HCT116 (cell line): ENCODE results near the gene MRPS23. TPM values are rescaled to one million over a fixed set of nuclear protein-coding genes. Genes with fewer than 3 reads are reported as not detected.

Experiments used
- EZH2phosphoT487 ChIP-seq: fragments of 200-600 bp; IDR thresholded peaks from 2 replicates; pipeline ENCODE4 v1.6.1; 2018; ENCODE audit warnings: antibody characterized with exemption, borderline replicate concordance
- TCF7L2 ChIP-seq: IDR thresholded peaks from 2 replicates; pipeline ENCODE4 v1.7.0; 2011; ENCODE audit warnings: borderline replicate concordance, inconsistent platforms; ENCODE audit not compliant: insufficient read depth, insufficient read length; ENCODE audit errors: extremely low read depth
- ZFX ChIP-seq: fragments of 450-650 bp; IDR thresholded peaks from 2 replicates; pipeline ENCODE4 v1.6.1; 2017
- ZNF274 ChIP-seq: fragments of 200-500 bp; sonication (Bioruptor generic); IDR thresholded peaks from 2 replicates; pipeline ENCODE4 v1.6.1; 2014; ENCODE audit warnings: mild to moderate bottlenecking, low read depth, low read length, inconsistent platforms
- total RNA-seq: library from RNA; stranded (reverse); gene quantifications from one replicate; pipeline ENCODE4 v1.2.1, GENCODE V29; 2021; ENCODE audit not compliant: unreplicated experiment

The MRPS23 gene
- total RNA-seq, 1 experiment from 2014 or later: 109 TPM

DNA sequence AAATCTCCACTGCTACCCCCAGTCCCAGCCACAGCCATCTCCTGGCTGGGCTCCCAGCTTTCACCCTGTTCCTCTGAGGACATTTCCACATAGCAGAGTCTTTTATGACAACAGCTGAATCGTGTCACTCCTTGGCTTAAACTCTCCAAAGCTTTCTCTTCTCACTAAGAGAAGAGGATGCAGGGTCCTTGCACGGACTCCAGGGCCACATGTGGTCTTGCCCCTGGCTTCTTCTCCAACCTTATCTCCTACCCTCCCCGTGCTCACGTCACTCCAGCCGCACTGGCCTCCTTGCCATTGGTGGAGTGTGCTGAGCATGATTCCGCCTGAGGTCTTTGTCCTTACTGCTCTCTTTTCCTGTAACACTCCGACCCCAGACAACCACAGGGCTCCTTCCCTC is 64.8 kb downstream of the MRPS23 start (continued):
- no peak for TF ChIP-seq TCF7L2
- no peak for TF ChIP-seq ZNF274
- TF ChIP-seq ZFX: no peak
- TF ChIP-seq EZH2phosphoT487: no peak

Other genes starting within 250 kb of the MRPS23 start
- not detected for gene CCDC182, start 104.7 kb downstream of the MRPS23 start, total RNA-seq
- 60.2 TPM for gene CUEDC1, start 105.4 kb upstream of the MRPS23 start, total RNA-seq
- 70.2 TPM for gene VEZF1, start 138.2 kb upstream of the MRPS23 start, total RNA-seq
- gene SRSF1, start 157.2 kb upstream of the MRPS23 start, total RNA-seq: 434 TPM
- gene DYNLL2, start 233.4 kb upstream of the MRPS23 start, total RNA-seq: 54.9 TPM